Stomach (tissue), 4 donors: ENCODE data around the gene MIOX.

Experiments used
- EP300 ChIP-seq: sonication (generic); formaldehyde crosslinking; IDR thresholded peaks from one replicate; pipeline ENCODE4 v1.6.1; 2017; ENCODE audit warnings: antibody characterized with exemption
- TF ChIP-seq, protein P1 (sequence below), 7 experiments: fragments of 450-650 bp in 4 of 7; fragments of 200-600 bp in 3 of 7; sonication (generic) in 3 of 7; IDR thresholded peaks; one replicate each; pipeline ENCODE4 v1.5.1; 2016 to 2019; ENCODE audit warnings: antibody characterized with exemption in 7 of 7, control low read depth in 2 of 7, mild to moderate bottlenecking in 1 of 7

GRCh38 chr22:50456466-50457234, 30.0 kb upstream of the MIOX start:
- TF ChIP-seq, protein P1, sequence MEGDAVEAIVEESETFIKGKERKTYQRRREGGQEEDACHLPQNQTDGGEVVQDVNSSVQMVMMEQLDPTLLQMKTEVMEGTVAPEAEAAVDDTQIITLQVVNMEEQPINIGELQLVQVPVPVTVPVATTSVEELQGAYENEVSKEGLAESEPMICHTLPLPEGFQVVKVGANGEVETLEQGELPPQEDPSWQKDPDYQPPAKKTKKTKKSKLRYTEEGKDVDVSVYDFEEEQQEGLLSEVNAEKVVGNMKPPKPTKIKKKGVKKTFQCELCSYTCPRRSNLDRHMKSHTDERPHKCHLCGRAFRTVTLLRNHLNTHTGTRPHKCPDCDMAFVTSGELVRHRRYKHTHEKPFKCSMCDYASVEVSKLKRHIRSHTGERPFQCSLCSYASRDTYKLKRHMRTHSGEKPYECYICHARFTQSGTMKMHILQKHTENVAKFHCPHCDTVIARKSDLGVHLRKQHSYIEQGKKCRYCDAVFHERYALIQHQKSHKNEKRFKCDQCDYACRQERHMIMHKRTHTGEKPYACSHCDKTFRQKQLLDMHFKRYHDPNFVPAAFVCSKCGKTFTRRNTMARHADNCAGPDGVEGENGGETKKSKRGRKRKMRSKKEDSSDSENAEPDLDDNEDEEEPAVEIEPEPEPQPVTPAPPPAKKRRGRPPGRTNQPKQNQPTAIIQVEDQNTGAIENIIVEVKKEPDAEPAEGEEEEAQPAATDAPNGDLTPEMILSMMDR (IDR thresholded peaks at IDR 0.05) = no peak
- no peak for TF ChIP-seq EP300
